Upper lobe of left lung (tissue), 4 donors: ENCODE results near the gene SAPCD2.

Experiments used
- CTCF ChIP-seq, 6 experiments: fragments of 450-650 bp in 4 of 6; fragments of 200-600 bp in 2 of 6; sonication (generic) in 2 of 6; IDR thresholded peaks; one replicate each; pipeline ENCODE4 v1.5.1; 2016 to 2019; ENCODE audit warnings: antibody characterized with exemption in 6 of 6
- EP300 ChIP-seq, 4 donors: sonication (generic); formaldehyde crosslinking; IDR thresholded peaks; one replicate each; pipeline ENCODE4 v1.5.1; 2017; ENCODE audit warnings: antibody characterized with exemption in 4 of 4, control low read depth in 2 of 4
- POLR2A ChIP-seq, 4 donors: fragments of 450-650 bp; IDR thresholded peaks; one replicate each; pipeline ENCODE4 v1.5.1; 2016 to 2017; ENCODE audit warnings: antibody characterized with exemption in 4 of 4, mild to moderate bottlenecking in 2 of 4

GRCh38 chr9:137107312-137107921, 37.1 kb upstream of the SAPCD2 start:
- TF ChIP-seq CTCF (IDR thresholded peaks at IDR 0.05), result no peak
- TF ChIP-seq EP300 (IDR thresholded peaks at IDR 0.05), result no peak
- no peak for TF ChIP-seq POLR2A (IDR thresholded peaks at IDR 0.05)
